Keratinocyte (primary cell): ENCODE measurements around the gene ZNF691.
"Not testable (repeated sequence)": the region's sequence is repeated elsewhere in the genome, so short reads cannot be mapped to it uniquely, and the experiment has no call there.

Experiments
- EZH2 ChIP-seq: IDR thresholded peaks from one replicate; pipeline ENCODE4 v1.6.1; 2012; ENCODE audit warnings: inconsistent platforms, mild to moderate bottlenecking, low read length, moderate library complexity
- TF ChIP-seq, protein P1 (sequence below), 3 experiments: IDR thresholded peaks in 1 of 3; conservative IDR thresholded peaks in 1 of 3; optimal IDR thresholded peaks in 1 of 3; 2 replicates in 2 of 3; 3 replicates in 1 of 3; pipeline versions ENCODE3 to v1.5.1; 2011; ENCODE audit warnings: low read length in 3 of 3, mild to moderate bottlenecking in 3 of 3, moderate library complexity in 2 of 3, control low read depth in 1 of 3, inconsistent platforms in 1 of 3; ENCODE audit not compliant: insufficient read depth in 2 of 3; ENCODE audit errors: extremely low read depth in 1 of 3

GRCh38 chr1:42873108-42873507 lies 26.7 kb downstream of the ZNF691 start:
- TF ChIP-seq, protein P1, sequence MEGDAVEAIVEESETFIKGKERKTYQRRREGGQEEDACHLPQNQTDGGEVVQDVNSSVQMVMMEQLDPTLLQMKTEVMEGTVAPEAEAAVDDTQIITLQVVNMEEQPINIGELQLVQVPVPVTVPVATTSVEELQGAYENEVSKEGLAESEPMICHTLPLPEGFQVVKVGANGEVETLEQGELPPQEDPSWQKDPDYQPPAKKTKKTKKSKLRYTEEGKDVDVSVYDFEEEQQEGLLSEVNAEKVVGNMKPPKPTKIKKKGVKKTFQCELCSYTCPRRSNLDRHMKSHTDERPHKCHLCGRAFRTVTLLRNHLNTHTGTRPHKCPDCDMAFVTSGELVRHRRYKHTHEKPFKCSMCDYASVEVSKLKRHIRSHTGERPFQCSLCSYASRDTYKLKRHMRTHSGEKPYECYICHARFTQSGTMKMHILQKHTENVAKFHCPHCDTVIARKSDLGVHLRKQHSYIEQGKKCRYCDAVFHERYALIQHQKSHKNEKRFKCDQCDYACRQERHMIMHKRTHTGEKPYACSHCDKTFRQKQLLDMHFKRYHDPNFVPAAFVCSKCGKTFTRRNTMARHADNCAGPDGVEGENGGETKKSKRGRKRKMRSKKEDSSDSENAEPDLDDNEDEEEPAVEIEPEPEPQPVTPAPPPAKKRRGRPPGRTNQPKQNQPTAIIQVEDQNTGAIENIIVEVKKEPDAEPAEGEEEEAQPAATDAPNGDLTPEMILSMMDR (optimal IDR thresholded peaks at IDR 0.05 in 1 of 3, IDR thresholded peaks at IDR 0.05 in 1 of 3, conservative IDR thresholded peaks at IDR 0.05 in 1 of 3; ENCODE audit: extremely low read depth in 1 of 3, insufficient read depth in 2 of 3, low read length in 3 of 3) = not testable (repeated sequence)
- not testable (repeated sequence) for TF ChIP-seq EZH2
